Body of pancreas (tissue), 4 donors: Measurements from ENCODE around the gene ERC1.

Experiments used
- POLR2A ChIP-seq, 3 donors: fragments of 450-650 bp; IDR thresholded peaks; one replicate each; pipeline ENCODE4 v1.6.1; 2016; ENCODE audit warnings: antibody characterized with exemption in 3 of 3, mild to moderate bottlenecking in 2 of 3
- TF ChIP-seq, protein P1 (sequence below), 7 experiments: fragments of 450-650 bp in 4 of 7; fragments of 200-600 bp in 3 of 7; sonication (generic) in 3 of 7; IDR thresholded peaks; one replicate each; pipeline ENCODE4 v1.5.1; 2016 to 2019; ENCODE audit warnings: antibody characterized with exemption in 7 of 7

DNA sequence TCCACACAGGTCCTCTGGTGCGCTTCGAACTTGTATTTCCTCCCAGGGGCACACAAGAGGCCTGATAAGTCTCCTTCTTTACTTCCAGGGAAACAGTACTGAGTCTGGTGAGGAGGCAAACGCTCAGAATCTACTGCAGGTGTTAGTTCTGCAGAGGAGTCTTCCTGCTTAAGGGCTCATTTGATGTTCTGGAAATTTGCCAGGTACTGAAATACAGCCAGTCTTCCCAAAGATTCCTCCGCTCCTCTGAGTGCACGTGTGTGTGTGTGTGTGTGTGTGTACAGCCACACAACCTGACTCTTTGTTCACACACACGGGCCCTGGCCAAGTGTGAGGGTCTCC, 511.3 kb downstream of the ERC1 start:
- TF ChIP-seq, protein P1, sequence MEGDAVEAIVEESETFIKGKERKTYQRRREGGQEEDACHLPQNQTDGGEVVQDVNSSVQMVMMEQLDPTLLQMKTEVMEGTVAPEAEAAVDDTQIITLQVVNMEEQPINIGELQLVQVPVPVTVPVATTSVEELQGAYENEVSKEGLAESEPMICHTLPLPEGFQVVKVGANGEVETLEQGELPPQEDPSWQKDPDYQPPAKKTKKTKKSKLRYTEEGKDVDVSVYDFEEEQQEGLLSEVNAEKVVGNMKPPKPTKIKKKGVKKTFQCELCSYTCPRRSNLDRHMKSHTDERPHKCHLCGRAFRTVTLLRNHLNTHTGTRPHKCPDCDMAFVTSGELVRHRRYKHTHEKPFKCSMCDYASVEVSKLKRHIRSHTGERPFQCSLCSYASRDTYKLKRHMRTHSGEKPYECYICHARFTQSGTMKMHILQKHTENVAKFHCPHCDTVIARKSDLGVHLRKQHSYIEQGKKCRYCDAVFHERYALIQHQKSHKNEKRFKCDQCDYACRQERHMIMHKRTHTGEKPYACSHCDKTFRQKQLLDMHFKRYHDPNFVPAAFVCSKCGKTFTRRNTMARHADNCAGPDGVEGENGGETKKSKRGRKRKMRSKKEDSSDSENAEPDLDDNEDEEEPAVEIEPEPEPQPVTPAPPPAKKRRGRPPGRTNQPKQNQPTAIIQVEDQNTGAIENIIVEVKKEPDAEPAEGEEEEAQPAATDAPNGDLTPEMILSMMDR (IDR thresholded peaks at IDR 0.05), result no peak
- TF ChIP-seq POLR2A (IDR thresholded peaks at IDR 0.05), result no peak
